ENCODE results near the gene FANCC.
"Not testable (repeated sequence)": the region's sequence is repeated elsewhere in the genome, so short reads cannot be mapped to it uniquely, and the experiment has no call there.

The FANCC gene

GRCh38 chr9:95330720-95331404, 13.4 kb upstream of the FANCC start:
- no peak for DNase-seq (ENCODE audit: low read depth in 2 of 2)

- not testable (repeated sequence) for DNase-seq (ENCODE audit: low read depth in 2 of 2)
These were observed 11.6 kb upstream of the FANCC start for GRCh38 chr9:95329061-95329460.

GRCh38 chr9:95327239-95327865, 9.8 kb upstream of the FANCC start:
- DNase-seq (ENCODE audit: low read depth in 2 of 2) = no peak

- no peak for DNase-seq (ENCODE audit: low read depth in 2 of 2)
These were observed 7.7 kb upstream of the FANCC start for GRCh38 chr9:95325221-95325620.

GRCh38 chr9:95317893-95318211, 343 bp upstream of the FANCC start:
- no peak for DNase-seq (ENCODE audit: low read depth in 2 of 2)

GRCh38 chr9:95316794-95317118, 753 bp downstream of the FANCC start:
- DNase-seq (ENCODE audit: low read depth in 2 of 2) = no peak

- no peak for DNase-seq (ENCODE audit: low read depth in 2 of 2)
These were observed 1.2 kb downstream of the FANCC start for GRCh38 chr9:95316274-95316673.

- no peak for DNase-seq (ENCODE audit: low read depth in 2 of 2)
These were observed 2.3 kb downstream of the FANCC start for GRCh38 chr9:95315108-95315746.

- DNase-seq (ENCODE audit: low read depth in 2 of 2) = no peak
These were observed 4.5 kb downstream of the FANCC start for GRCh38 chr9:95313010-95313498.

- no peak for DNase-seq (ENCODE audit: low read depth in 2 of 2)
These were observed 5.5 kb downstream of the FANCC start for GRCh38 chr9:95311961-95312360.

- no peak for DNase-seq (ENCODE audit: low read depth in 2 of 2)
These were observed 10.0 kb downstream of the FANCC start for GRCh38 chr9:95307538-95307937.

GRCh38 chr9:95306819-95307218, 10.7 kb downstream of the FANCC start:
- DNase-seq (ENCODE audit: low read depth in 2 of 2) = no peak

- no peak for DNase-seq (ENCODE audit: low read depth in 2 of 2)
These were observed 11.6 kb downstream of the FANCC start for GRCh38 chr9:95305770-95306492.

- DNase-seq (ENCODE audit: low read depth in 2 of 2) = no peak
These were observed 15.0 kb downstream of the FANCC start for GRCh38 chr9:95302479-95302878.

GRCh38 chr9:95297760-95298159, 19.7 kb downstream of the FANCC start:
- DNase-seq (ENCODE audit: low read depth in 2 of 2) = no peak

- DNase-seq (ENCODE audit: low read depth in 2 of 2) = no peak
These were observed 20.2 kb downstream of the FANCC start for GRCh38 chr9:95297316-95297715.

- DNase-seq (ENCODE audit: low read depth in 2 of 2) = no peak
These were observed 20.7 kb downstream of the FANCC start for GRCh38 chr9:95296761-95297160.

GRCh38 chr9:95293296-95293695, 24.2 kb downstream of the FANCC start:
- DNase-seq (ENCODE audit: low read depth in 2 of 2) = not testable (repeated sequence)

GRCh38 chr9:95292226-95292625, 25.3 kb downstream of the FANCC start:
- no peak for DNase-seq (ENCODE audit: low read depth in 2 of 2)

GRCh38 chr9:95286151-95286550, 31.4 kb downstream of the FANCC start:
- no peak for DNase-seq (ENCODE audit: low read depth in 2 of 2)

GRCh38 chr9:95285307-95285706, 32.2 kb downstream of the FANCC start:
- no peak for DNase-seq (ENCODE audit: low read depth in 2 of 2)
